ENCODE results near the gene CHRM2. TPM values are rescaled to one million over a fixed set of nuclear protein-coding genes. Genes with fewer than 3 reads are reported as not detected.

Gene CHRM2
- total RNA-seq, 2 experiments from 2014 or later, result not detected

DNA sequence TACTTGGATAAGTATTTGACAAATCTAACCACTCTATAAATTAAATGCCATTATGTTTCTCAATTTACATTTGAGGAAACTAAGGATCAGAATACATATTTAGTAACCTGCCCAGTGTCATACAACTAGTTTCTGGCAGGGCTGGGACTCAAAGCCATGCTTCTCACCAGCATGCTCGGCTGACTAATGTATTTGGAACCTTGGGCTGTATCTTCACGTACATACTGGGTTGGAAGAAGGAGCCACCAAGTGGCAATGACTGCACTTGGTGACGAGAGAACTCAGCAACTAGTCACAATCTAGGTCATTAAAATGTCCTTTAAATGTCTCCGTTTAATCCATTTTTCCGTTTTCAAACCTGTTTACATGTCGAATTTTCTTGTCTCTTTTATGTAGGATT is 42.9 kb downstream of the CHRM2 start:
- ChIA-PET POLR2A (interaction anchor here (0.7 to 1.2 kb wide), 2 partner anchors 582 to 756 kb away, joined by 3 to 5 read pairs; no protein-coding TSS in a partner anchor), CTCF (ENCODE audit: unreplicated experiment) (no interaction called here)
- Histone ChIP-seq H3K9me3 (ENCODE audit: low read length) (no peaks in the 10 kb centered on the region), H3K9me2 (ENCODE audit: insufficient read depth, low read length) (no peaks in the 10 kb centered on the region), H3K36me3 (ENCODE audit: insufficient read depth, low read length) (no peaks in the 10 kb centered on the region), H3K4me3 (ENCODE audit: low read depth, low read length, poor library complexity, severe bottlenecking) (no peak overlapping the region), H2AFZ (ENCODE audit: low read length) (no peak overlapping the region), H3K4me1 (ENCODE audit: insufficient read depth, low read length, poor library complexity, severe bottlenecking) (no peaks in the 10 kb centered on the region), H3K79me2 (ENCODE audit: insufficient read depth, low read depth, low read length) (no peaks in the 10 kb centered on the region), H3K27ac (ENCODE audit: low read depth, low read length, poor library complexity, severe bottlenecking) (no peak overlapping the region), H4K20me1 (ENCODE audit: insufficient read depth, low read length) (no peaks in the 10 kb centered on the region), H3K4me2 (ENCODE audit: low read length) (no peak overlapping the region)
- no peak for DNase-seq (ENCODE audit: low spot score)
- intact Hi-C loops (cut with micrococcal nuclease; ENCODE audit: unreplicated experiment), result no loop called here
- no TSS peak for BruUV-seq (replicated peaks)
- TF ChIP-seq, protein P1, sequence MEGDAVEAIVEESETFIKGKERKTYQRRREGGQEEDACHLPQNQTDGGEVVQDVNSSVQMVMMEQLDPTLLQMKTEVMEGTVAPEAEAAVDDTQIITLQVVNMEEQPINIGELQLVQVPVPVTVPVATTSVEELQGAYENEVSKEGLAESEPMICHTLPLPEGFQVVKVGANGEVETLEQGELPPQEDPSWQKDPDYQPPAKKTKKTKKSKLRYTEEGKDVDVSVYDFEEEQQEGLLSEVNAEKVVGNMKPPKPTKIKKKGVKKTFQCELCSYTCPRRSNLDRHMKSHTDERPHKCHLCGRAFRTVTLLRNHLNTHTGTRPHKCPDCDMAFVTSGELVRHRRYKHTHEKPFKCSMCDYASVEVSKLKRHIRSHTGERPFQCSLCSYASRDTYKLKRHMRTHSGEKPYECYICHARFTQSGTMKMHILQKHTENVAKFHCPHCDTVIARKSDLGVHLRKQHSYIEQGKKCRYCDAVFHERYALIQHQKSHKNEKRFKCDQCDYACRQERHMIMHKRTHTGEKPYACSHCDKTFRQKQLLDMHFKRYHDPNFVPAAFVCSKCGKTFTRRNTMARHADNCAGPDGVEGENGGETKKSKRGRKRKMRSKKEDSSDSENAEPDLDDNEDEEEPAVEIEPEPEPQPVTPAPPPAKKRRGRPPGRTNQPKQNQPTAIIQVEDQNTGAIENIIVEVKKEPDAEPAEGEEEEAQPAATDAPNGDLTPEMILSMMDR (conservative IDR thresholded peaks at IDR 0.05; ENCODE audit: low read length), result 0 out of 2 replicates have a peak, but pooled peaks have one; percentile 27
- no peak for TF ChIP-seq EZH2phosphoT487 (IDR thresholded peaks at IDR 0.05; ENCODE audit: borderline replicate concordance, low read depth, low read length)

DNA sequence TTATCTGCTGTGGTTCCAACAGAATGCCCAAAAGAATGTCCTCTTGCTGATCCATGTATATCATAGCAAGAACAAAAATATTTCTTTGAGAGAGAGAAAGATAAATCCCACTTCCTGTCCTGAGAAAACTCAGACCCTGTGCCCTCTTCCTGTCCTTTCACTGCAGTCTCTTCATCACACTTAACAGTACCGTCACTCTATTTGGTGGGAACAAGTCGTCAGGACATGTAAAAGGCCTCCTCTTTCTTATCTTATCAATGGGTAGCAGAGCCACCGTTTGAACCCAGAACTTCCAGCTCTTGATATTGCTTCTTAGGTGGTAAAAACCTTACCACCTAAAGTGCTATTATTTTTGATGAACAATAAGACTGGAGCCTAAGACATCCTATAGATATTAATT is 43.9 kb downstream of the CHRM2 start:
- DNase-seq (ENCODE audit: low spot score), result no peak
- BruUV-seq (replicated peaks), result no TSS peak
- Histone ChIP-seq H3K9me2 (ENCODE audit: insufficient read depth, low read length) (no peaks in the 10 kb centered on the region), H4K20me1 (ENCODE audit: insufficient read depth, low read length) (no peaks in the 10 kb centered on the region), H2AFZ (ENCODE audit: low read length) (no peak overlapping the region), H3K9me3 (ENCODE audit: low read length) (no peaks in the 10 kb centered on the region), H3K4me1 (ENCODE audit: insufficient read depth, low read length, poor library complexity, severe bottlenecking) (no peaks in the 10 kb centered on the region), H3K36me3 (ENCODE audit: insufficient read depth, low read length) (no peaks in the 10 kb centered on the region), H3K4me3 (ENCODE audit: low read depth, low read length, poor library complexity, severe bottlenecking) (no peak overlapping the region), H3K27ac (ENCODE audit: low read depth, low read length, poor library complexity, severe bottlenecking) (no peak overlapping the region), H3K79me2 (ENCODE audit: insufficient read depth, low read depth, low read length) (no peaks in the 10 kb centered on the region), H3K4me2 (ENCODE audit: low read length) (no peak overlapping the region)
- ChIA-PET POLR2A (interaction anchor here (0.8 kb wide), 1 partner anchor 8 kb away, joined by 3 read pairs; no protein-coding TSS in a partner anchor), CTCF (ENCODE audit: unreplicated experiment) (no interaction called here)
- TF ChIP-seq, protein P1 (conservative IDR thresholded peaks at IDR 0.05; ENCODE audit: low read length), result no peak
- no peak for TF ChIP-seq EZH2phosphoT487 (IDR thresholded peaks at IDR 0.05; ENCODE audit: borderline replicate concordance, low read depth, low read length)
- intact Hi-C loops (cut with micrococcal nuclease; ENCODE audit: unreplicated experiment), result no loop called here

DNA sequence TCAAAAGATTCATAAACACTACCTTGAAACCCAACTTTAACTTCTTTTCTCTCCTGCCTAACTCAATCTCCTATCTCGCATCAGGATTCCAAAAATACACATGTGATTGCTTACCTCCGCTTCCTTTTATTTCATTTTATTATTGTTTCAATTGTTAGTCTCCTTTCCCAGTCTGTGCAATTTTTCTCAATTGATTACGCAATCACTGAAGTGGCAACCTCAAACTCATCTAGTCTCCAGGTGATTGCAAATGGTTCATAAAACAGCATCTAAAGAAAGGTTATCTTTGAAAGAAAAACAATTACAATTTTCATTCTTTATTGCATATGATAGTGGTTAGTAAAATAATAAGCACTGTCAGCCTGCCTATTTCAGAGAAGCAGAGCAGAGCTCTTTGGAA is 45.6 kb downstream of the CHRM2 start:
- H3K9me2 ChIP-seq (ENCODE audit: insufficient read depth, low read length), result no peaks in the 10 kb centered on the region
- no peak for TF ChIP-seq EZH2phosphoT487 (IDR thresholded peaks at IDR 0.05; ENCODE audit: borderline replicate concordance, low read depth, low read length)
- TF ChIP-seq, protein P1 (conservative IDR thresholded peaks at IDR 0.05; ENCODE audit: low read length), result no peak
- BruUV-seq (replicated peaks), result no TSS peak
- no peaks in the 10 kb centered on the region for H3K79me2 ChIP-seq (ENCODE audit: insufficient read depth, low read depth, low read length)
- CTCF ChIA-PET (ENCODE audit: unreplicated experiment), result no interaction called here
- no peak overlapping the region for H3K27ac ChIP-seq (ENCODE audit: low read depth, low read length, poor library complexity, severe bottlenecking)
- no peaks in the 10 kb centered on the region for H3K36me3 ChIP-seq (ENCODE audit: insufficient read depth, low read length)
- H3K9me3 ChIP-seq (ENCODE audit: low read length), result no peaks in the 10 kb centered on the region
- no peak overlapping the region for H2AFZ ChIP-seq (ENCODE audit: low read length)
- POLR2A ChIA-PET, result no interaction called here
- no peaks in the 10 kb centered on the region for H3K4me1 ChIP-seq (ENCODE audit: insufficient read depth, low read length, poor library complexity, severe bottlenecking)
- no peak overlapping the region for H3K4me2 ChIP-seq (ENCODE audit: low read length)
- H4K20me1 ChIP-seq (ENCODE audit: insufficient read depth, low read length), result no peaks in the 10 kb centered on the region
- intact Hi-C loops (cut with micrococcal nuclease; ENCODE audit: unreplicated experiment), result no loop called here
- no peak for DNase-seq (ENCODE audit: low spot score)
- no peak overlapping the region for H3K4me3 ChIP-seq (ENCODE audit: low read depth, low read length, poor library complexity, severe bottlenecking)
